HG02885 (cell line): ENCODE measurements around the gene HSPB2.
A peak's percentile ranks its signal among the peaks of the same experiment; 100 is the strongest.
"Not testable (repeated sequence)": the region's sequence is repeated elsewhere in the genome, so short reads cannot be mapped to it uniquely, and the experiment has no call there.

Experiments
- ATAC-seq: cut with Tn5 transposase; IDR thresholded peaks from one replicate; pipeline ENCODE4 v1.9.1; 2021; ENCODE audit warnings: mild to moderate bottlenecking; ENCODE audit not compliant: unreplicated experiment, poor library complexity

HSPB2 gene, protein sequence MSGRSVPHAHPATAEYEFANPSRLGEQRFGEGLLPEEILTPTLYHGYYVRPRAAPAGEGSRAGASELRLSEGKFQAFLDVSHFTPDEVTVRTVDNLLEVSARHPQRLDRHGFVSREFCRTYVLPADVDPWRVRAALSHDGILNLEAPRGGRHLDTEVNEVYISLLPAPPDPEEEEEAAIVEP

GRCh38 chr11:111912535-111912934 is at the start of gene HSPB2:
Gene HSPB2, plus strand, starts transcription at chr11:111912734. Its CDS starts 96 bp downstream, at chr11:111912830.
- no peak for ATAC-seq

GRCh38 chr11:111870113-111870512 is 42.4 kb upstream of the HSPB2 start:
- no peak for ATAC-seq

- peak; percentile 15 for ATAC-seq
Measured at GRCh38 chr11:111870522-111870885, 42.0 kb upstream of the HSPB2 start.

- peak; percentile 90 for ATAC-seq
Measured at GRCh38 chr11:111870886-111871692, 41.4 kb upstream of the HSPB2 start, which contains the start of gene ALG9. Gene ALG9, minus strand, starts transcription at chr11:111871581. Its CDS starts 99 bp downstream, at chr11:111871482.

GRCh38 chr11:111871693-111872161 is 40.8 kb upstream of the HSPB2 start:
- ATAC-seq: no peak

DNA sequence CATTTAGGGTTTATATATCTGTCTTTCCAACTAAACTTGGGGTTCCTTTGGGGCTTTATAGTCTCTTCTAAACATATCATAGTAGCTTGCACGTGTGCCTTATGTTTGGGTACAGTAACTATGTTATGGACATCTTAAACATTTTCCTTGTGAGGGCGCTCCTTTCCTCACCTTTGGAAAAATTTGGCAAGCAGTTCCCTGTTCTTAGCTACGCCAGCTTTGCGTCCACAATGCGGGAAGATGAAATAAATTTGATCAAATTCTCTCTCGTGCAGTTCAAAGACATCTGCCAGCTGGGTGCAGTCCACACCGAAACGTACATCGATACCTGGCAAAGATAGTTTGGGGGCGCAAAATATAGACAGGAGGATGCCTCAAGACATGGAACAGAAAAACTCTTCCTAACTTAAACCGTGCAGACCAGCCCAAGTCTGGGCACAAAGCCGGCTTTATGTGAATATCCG is 34.1 kb upstream of the HSPB2 start:
- ATAC-seq: peak; percentile 7

DNA sequence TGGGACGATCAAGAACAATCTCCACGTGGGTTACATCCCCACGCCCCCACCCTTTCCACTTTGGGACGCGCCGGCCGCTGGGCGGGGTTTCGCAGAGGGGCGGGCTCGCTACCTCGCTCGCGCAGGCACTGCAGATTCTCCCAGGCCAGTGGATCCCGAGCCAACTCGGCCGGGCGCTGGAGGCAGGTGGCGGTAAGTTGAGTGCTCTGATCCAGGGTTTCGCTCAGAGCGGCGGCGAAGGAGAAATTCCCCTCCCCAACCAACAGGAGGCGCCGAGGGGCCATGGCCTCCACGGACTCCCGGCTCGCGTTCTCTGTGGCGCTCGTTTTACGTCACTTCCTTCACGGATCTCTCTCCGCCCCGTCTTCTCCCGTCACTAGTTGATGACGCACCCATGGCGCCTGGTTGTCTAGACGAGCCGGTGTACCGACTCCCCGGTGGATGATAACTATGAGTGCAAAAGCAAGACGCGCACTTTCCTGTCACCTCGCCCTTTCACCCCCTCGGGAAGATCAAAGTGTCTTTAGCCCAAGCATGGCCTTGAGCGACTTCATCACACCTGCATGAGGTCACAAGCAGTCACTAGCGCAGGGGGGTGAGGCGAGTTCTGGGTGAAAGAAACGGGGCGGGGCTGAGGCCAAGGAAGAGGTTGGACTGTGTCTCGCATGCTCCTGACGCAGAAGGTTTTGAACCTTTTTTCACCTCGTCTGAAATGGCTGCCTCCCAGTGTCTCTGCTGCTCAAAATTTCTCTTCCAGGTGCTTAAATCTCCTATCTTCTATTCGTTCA is 33.5 kb upstream of the HSPB2 start, which contains the start of the genes CFAP68 and FDXACB1:
Gene CFAP68, plus strand, starts transcription at position 693 of the 788 bp plus-strand sequence. Its CDS starts 20 bp downstream, at position 713.
Gene FDXACB1, minus strand, starts transcription at position 317 of the 788 bp plus-strand sequence. Its CDS starts 33 bp downstream, at position 284.
- peak; percentile 92 for ATAC-seq

GRCh38 chr11:111879637-111879960 is 32.9 kb upstream of the HSPB2 start:
- ATAC-seq: no peak

DNA sequence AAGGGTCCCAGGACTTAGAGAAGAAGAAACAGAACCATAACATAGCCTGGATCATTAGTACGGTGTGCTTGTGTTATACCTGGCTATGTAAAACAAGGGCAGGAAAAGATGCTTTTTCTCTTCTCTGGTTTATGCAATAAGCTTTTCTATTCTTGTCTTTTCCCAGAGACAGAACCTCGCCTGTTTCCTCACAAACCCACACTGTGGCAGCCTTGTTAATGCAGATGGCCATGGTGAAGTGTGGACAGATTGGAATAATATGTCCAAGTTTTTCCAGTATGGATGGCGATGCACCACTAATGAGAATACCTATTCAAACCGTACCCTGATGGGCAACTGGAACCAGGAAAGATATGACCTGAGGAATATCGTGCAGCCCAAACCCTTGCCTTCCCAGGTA is 30.3 kb upstream of the HSPB2 start:
- ATAC-seq: no peak

GRCh38 chr11:111885053-111885452 is 27.5 kb upstream of the HSPB2 start:
- ATAC-seq: not testable (repeated sequence)

- ATAC-seq: no peak
Measured at GRCh38 chr11:111886032-111886431, 26.5 kb upstream of the HSPB2 start.

GRCh38 chr11:111886844-111887243 is 25.7 kb upstream of the HSPB2 start:
- no peak for ATAC-seq

DNA sequence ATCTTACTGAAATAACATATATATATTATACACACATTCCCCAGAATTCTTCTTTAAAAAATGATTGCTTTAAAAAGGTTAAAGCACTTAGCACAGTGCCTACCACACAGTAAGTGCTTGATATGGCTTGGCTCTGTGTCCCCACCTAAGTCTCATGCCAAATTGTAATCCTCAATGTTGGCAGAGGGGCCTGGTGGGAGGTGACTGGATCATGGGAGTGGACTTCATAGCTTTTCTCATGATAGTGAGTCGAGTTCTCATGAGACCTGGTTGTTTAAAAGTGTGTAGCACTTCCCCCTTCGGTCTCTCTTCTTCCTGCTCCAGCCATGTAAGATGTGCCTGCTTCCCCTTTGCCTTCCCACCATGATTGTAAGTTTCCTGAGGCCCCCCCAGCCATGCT is 7.1 kb upstream of the HSPB2 start:
- ATAC-seq: no peak

- no peak for ATAC-seq
Measured at GRCh38 chr11:111906680-111907079, 5.9 kb upstream of the HSPB2 start.

GRCh38 chr11:111908639-111909305 is 3.8 kb upstream of the HSPB2 start:
- no peak for ATAC-seq

DNA sequence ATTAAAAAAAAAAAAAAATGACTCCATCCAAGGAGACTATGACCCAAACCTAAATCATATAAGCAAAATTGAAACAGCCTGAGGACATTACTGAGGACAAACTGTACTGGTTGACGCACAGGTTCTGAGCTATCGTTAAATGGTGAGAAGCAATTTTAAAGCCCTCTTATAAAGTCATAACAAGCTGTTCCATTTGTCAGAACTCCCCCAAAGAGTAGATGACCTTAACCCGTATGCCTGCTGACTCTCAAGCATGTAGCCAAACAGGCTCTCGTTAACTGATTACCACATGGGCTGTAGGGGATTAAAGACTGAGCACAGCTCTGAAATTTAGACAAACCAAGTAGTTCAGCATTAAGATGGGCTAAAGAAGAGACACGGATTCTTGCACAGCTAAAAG is 3.2 kb upstream of the HSPB2 start:
- ATAC-seq: no peak

DNA sequence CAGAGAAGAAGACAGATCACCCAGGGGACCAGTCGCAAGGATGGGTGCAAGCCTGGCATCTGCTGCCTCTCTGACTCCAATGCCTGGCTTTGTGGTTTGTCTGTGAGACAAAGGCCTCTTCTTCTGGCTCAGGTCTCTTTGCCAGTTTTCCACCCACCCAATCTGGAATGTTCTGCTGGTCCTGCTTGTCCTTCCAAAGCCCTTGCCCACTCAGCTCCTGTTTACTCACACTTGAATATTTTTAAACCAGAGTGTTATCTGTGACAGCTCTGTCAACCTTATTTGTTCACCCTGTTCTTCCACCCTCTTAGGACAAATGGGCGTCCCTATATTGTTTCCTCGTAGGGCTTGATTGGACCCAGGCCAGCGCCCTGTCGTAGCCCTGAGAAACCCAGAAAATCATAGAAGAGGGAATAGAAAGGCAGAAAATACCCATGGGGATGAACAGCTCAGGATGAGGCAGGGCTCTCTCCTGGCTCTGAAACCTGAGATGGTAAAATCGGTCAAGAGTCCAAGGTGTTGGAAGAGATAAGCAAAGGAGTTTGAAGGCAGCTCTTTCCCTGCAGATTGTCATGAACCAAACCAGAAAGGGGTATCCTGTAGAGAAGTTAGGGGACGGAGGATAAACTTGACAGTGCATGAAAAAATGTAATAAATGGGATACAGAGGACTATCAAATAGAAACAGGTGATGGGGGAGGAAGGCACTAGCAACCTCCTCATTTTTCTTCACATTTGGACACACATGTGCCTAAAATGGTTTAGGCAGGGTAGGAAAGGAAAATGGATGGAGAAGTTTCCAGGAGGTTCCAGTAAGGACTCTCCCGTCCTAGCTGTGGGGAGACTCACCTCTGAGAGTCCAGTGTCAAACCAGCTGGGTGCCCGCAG is 1.6 kb upstream of the HSPB2 start:
- no peak for ATAC-seq

DNA sequence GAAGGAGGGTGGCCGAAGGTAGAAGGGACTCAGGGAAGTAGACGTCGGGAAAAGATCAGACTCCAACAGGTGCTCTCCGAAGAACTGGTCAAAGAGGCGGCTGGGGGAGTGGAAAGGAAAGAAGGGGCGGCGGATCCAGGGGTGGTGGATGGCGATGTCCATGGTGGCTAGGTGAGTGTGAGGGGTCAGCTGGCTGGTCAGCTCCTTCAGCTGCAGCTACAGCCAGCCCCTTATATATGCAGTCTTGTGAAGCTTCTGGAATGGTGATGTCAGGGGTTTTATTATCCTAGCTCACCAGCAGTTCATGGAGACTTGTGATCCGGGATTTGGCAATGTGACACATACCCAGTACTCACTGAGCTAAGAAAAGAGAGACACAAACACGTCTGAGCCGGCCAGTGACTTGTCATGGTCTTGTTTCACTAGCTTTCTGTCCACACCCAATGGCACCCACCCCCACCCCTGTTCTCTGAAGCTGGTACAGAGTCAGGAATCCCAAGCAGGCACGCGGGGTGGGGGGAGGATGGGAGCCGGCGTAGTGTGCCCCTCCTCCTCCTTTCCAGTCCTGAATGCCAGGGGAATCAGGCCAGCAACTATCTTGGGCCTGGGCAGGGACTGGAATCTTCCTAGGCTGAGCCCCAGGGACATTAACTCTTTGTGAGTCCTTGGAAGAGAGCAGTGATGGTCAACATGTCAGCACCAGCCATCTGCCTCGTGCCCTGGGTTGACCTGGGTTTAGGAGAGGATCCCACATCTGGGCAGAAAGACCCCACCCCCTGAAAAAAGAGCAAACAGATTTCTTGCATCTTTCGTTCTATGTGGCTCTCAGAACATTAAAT is 752 bp upstream of the HSPB2 start, which contains the start of gene CRYAB:
Gene CRYAB, minus strand, starts transcription at position 208 of the 839 bp plus-strand sequence. Its CDS starts 46 bp downstream, at position 162.
- no peak for ATAC-seq
